H1 (cell line): ENCODE measurements around the gene TYW5.

Experiments
- CTCF ChIP-seq, 3 experiments: IDR thresholded peaks; 1 replicate in 2 of 3; 2 replicates in 1 of 3; pipeline versions ENCODE4 v1.5.1 to v1.6.1; 2011; ENCODE audit warnings: low read length in 3 of 3, mild to moderate bottlenecking in 3 of 3, inconsistent platforms in 2 of 3, low read depth in 1 of 3, moderate library complexity in 1 of 3; ENCODE audit not compliant: insufficient read depth in 1 of 3; ENCODE audit errors: control extremely low read depth in 1 of 3
- EGR1 ChIP-seq: IDR thresholded peaks from 2 replicates; pipeline ENCODE4 v1.6.1; 2011; ENCODE audit warnings: low read depth, low read length, borderline replicate concordance
- EP300 ChIP-seq, 2 experiments: IDR thresholded peaks; 1 replicate in 1 of 2; 2 replicates in 1 of 2; pipeline ENCODE4 v1.6.1; 2011 to 2012; ENCODE audit warnings: low read depth in 2 of 2, low read length in 2 of 2, mild to moderate bottlenecking in 2 of 2, borderline replicate concordance in 1 of 2, inconsistent platforms in 1 of 2, moderate library complexity in 1 of 2
- EZH2 ChIP-seq: fragments of 200-600 bp; sonication (generic); IDR thresholded peaks from 2 replicates; pipeline ENCODE4 v1.7.1; 2012; ENCODE audit warnings: low read depth, mild to moderate bottlenecking, moderate library complexity, low read length, inconsistent platforms; ENCODE audit not compliant: severe bottlenecking
- POLR2A ChIP-seq, 2 experiments: IDR thresholded peaks; 1 replicate in 1 of 2; 2 replicates in 1 of 2; pipeline ENCODE4 v1.6.1; 2011; ENCODE audit warnings: low read depth in 2 of 2, low read length in 2 of 2, mild to moderate bottlenecking in 2 of 2; ENCODE audit errors: control extremely low read depth in 1 of 2
- SAP30 ChIP-seq: fragments of 300-600 bp; sonication (generic); IDR thresholded peaks from 2 replicates; pipeline ENCODE4 v1.7.1; 2012; ENCODE audit warnings: low read length, moderate library complexity, mild to moderate bottlenecking, inconsistent platforms; ENCODE audit not compliant: insufficient read depth, insufficient replicate concordance
- TBP ChIP-seq: IDR thresholded peaks from 2 replicates; pipeline ENCODE4 v1.6.1; 2011; ENCODE audit warnings: low read depth, low read length, improper control_type of control experiment
- ZNF274 ChIP-seq: IDR thresholded peaks from 2 replicates; pipeline ENCODE4 v1.7.0; 2012; ENCODE audit warnings: low read length, borderline replicate concordance; ENCODE audit errors: extremely low read depth
- TF ChIP-seq, protein P1 (sequence below): IDR thresholded peaks from 2 replicates; pipeline ENCODE4 v1.6.1; 2011; ENCODE audit warnings: low read length, improper control_type of control experiment

GRCh38 chr2:199966405-199966804 lies 11.1 kb upstream of the TYW5 start:
- TF ChIP-seq EZH2 (no peak), POLR2A (IDR thresholded peaks at IDR 0.05; ENCODE audit: control extremely low read depth in 1 of 2, low read depth in 2 of 2, low read length in 2 of 2) (no peak), EGR1 (no peak), EP300 (IDR thresholded peaks at IDR 0.05; ENCODE audit: borderline replicate concordance in 1 of 2, low read depth in 2 of 2, low read length in 2 of 2) (no peak), SAP30 (no peak), CTCF (IDR thresholded peaks at IDR 0.05; ENCODE audit: control extremely low read depth in 1 of 3, insufficient read depth in 1 of 3, low read depth in 1 of 3, low read length in 3 of 3) (no peak), ZNF274 (no peak), TBP (no peak)
- TF ChIP-seq, protein P1, sequence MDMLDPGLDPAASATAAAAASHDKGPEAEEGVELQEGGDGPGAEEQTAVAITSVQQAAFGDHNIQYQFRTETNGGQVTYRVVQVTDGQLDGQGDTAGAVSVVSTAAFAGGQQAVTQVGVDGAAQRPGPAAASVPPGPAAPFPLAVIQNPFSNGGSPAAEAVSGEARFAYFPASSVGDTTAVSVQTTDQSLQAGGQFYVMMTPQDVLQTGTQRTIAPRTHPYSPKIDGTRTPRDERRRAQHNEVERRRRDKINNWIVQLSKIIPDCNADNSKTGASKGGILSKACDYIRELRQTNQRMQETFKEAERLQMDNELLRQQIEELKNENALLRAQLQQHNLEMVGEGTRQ, result no peak
